ENCODE measurements around the gene FAHD2B. TPM values are rescaled to one million over a fixed set of nuclear protein-coding genes. Genes with fewer than 3 reads are reported as not detected.
"Not testable (repeated sequence)": the region's sequence is repeated elsewhere in the genome, so short reads cannot be mapped to it uniquely, and the experiment has no call there.

The FAHD2B gene, protein sequence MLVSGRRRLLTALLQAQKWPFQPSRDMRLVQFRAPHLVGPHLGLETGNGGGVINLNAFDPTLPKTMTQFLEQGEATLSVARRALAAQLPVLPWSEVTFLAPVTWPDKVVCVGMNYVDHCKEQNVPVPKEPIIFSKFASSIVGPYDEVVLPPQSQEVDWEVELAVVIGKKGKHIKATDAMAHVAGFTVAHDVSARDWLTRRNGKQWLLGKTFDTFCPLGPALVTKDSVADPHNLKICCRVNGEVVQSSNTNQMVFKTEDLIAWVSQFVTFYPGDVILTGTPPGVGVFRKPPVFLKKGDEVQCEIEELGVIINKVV
- total RNA-seq: 10 to 100 TPM in 1 of 4 donors, 1 to 10 TPM in 3; 7.5 to 24.2 (median 9.7) TPM

DNA sequence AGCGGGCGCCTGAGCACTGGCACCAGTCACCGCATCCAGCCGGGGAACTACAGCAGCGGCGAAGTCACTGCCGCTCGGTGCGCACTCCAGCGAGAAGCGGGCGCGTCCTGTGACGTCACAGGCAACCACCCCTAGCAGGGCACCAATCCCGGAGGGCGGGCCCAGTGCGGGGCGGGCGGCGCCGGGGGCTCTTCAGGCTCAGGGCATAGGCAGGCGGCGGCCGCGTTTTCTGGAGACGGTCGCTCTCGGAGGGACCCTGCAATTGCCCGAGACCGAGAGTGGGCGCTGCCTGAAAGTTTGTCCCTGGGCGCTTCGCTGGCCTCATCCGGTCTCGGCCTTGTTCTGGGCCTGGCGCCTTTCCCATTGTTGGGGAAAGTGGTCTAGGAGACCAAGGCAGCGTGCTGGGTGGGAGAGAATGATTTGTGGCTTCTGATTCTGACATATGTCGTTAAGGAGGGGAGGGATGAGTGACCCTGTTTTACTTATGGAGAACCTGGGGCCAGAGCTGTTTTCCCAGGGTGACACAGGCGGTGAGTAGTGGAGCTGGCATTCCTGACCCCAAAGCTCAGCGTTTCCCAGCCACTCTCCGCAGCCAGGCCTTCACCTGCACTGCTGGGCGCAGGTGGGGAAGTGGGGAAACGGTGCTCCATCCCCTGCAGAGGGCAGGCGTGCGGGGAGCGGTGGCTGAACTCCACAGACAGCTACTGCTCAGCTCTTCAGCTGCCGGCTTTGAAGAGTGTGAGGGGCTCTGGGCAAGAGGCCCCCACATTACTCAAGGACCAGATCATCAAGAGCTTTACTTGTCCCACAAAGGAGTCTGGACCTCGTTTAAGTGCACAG lies at the start of gene FAHD2B:
TSS of gene FAHD2B (minus strand) at position 111 of the 840 bp plus-strand sequence. CDS start 3,176 bp downstream, outside the sequence.
- H3K27me3 ChIP-seq; H3K4me1 ChIP-seq; H3K9me3 ChIP-seq; in situ Hi-C loops (cut with MboI; ENCODE audit: low sequenced_read_pairs in 4 of 4); intact Hi-C loops (cut with DNase I; ENCODE audit: low total_unique reads); H3K36me3 ChIP-seq: not testable (repeated sequence)
- peak; percentile 90 to 92 for ATAC-seq
- Histone ChIP-seq H3K4me3 (peak within 1 kb of the TSS; percentile 51 to 60 (median 56)), H3K27ac (peak within 1 kb of the TSS; percentile 69 to 83 (median 77))
- peak; percentile 65 to 73 for DNase-seq

DNA sequence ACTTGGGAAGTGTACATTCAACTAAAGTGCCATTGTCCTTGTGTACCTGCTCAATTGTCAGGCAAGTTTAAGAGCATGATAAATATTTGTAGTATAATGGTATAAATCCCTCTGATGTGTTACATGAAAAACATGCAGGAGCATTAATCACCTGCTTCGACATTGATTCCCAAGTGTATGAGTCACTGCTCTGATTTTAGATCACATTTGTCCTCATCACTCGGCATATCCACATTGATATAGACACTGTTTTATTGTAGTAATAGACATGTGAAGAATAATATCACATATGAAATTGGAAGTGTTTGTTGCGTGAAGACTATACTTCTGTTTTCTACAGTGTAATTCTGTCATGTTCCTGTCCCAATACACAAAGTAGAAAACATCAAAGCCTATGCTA lies 49.3 kb upstream of the FAHD2B start:
- in situ Hi-C loops (cut with MboI; ENCODE audit: low sequenced_read_pairs in 4 of 4); H3K4me3 ChIP-seq; H3K27me3 ChIP-seq; H3K36me3 ChIP-seq; H3K9me3 ChIP-seq; DNase-seq; intact Hi-C loops (cut with DNase I; ENCODE audit: low total_unique reads); ATAC-seq: not testable (repeated sequence)
- Histone ChIP-seq H3K4me1 (peaks cover 19 to 24% of the 10 kb centered on the region in 2 donors), H3K27ac (peak overlapping the region in 3 of 4 donors; percentile 43 to 69 (median 56))

DNA sequence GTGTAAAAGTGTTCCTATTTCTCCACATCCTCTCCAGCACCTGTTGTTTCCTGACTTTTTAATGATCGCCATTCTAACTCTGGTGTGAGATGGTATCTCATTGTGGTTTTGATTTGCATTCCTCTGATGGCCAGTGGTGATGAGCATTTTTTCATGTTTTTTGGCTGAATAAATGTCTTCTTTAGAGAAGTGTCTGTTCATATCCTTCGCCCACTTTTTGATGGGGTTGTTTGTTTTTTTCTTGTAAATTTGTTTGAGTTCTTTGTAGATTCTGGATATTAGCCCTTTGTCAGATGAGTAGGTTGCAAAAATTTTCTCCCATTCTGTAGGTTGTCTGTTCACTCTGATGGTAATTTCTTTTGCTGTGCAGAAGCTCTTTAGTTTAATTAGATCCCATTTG lies 34.4 kb upstream of the FAHD2B start:
- H3K4me3 ChIP-seq; H3K9me3 ChIP-seq; DNase-seq; H3K36me3 ChIP-seq; in situ Hi-C loops (cut with MboI; ENCODE audit: low sequenced_read_pairs in 4 of 4); H3K27me3 ChIP-seq; ATAC-seq; intact Hi-C loops (cut with DNase I; ENCODE audit: low total_unique reads); H3K4me1 ChIP-seq; H3K27ac ChIP-seq: not testable (repeated sequence)

DNA sequence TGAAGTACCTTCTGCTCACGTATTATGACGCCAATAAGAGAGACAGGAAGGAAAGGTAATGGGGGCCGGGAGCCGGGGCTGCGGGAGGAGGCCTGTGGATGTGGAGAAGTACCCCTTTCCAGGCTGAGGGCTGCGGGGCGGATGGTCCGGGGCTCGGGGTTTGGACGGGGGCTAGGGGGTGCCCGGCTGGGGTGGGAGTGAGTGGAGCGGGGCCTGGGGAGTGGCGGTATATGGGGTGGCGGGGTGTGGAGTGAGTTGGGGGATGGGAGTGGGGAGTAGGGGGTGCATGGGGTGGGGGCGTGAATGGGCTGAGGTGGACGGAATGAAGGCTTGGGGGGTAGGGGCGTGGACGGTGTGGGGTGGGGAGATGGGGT lies 19.2 kb upstream of the FAHD2B start:
- peak overlapping the region; percentile 55 to 95 (median 78) for H3K4me3 ChIP-seq
- H3K36me3 ChIP-seq; in situ Hi-C loops (cut with MboI; ENCODE audit: low sequenced_read_pairs in 4 of 4); H3K9me3 ChIP-seq; H3K27me3 ChIP-seq; ATAC-seq; H3K4me1 ChIP-seq: not testable (repeated sequence)
- intact Hi-C loops (cut with DNase I; ENCODE audit: low total_unique reads): loop anchor here (5.0 kb wide), 2 partner anchors 257 to 272 kb away; partner anchors contain the start of genes ANKRD23 and ANKRD39
- H3K27ac ChIP-seq: peak overlapping the region; percentile 82 to 97 (median 89)
- DNase-seq: peak in 1 of 2 donors; percentile 9

DNA sequence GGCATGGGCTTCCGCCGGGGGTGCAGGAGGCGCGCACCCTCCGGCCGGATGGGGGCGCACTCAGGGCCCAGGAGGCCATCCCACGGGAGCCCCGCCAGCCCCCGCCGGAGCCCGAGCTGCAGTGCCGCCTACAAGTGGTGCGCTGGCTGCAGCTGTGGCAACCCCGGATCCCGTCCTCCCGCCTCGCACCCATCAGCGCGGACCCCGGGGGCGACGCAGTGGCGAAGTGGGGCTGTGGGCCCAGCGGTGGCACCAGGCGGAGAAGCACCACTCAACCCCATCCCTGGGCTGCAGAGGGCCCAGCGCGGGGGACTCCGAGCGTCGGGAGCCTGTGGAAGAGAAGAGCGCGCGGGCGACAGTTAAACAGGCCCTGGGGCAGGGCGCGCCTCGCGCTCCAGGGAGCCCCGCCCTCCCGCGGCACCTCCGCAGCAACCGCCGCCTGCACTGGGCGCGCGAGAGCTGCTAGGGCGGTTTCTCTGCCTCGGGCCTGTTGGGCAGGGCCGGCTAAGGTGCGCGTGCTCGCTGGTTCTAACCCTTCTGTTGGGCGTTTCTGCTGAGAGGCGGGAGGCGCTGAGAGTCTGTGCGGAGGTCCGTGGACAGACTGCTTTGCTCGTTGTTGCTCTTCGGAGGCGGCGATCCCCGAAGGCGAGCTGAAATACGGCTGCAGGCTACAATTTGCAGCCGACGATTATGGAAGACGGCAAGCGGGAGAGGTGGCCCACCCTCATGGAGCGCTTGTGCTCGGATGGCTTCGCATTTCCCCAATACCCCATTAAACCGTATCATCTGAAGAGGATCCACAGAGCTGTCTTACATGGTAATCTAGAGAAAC lies 18.6 kb upstream of the FAHD2B start, which contains the start of gene ANKRD36:
TSS of gene ANKRD36 (plus strand) at position 104 of the 832 bp plus-strand sequence. CDS start at position 691, 587 bp downstream.
- H3K27me3 ChIP-seq; in situ Hi-C loops (cut with MboI; ENCODE audit: low sequenced_read_pairs in 4 of 4); H3K4me1 ChIP-seq; H3K36me3 ChIP-seq; H3K9me3 ChIP-seq: not testable (repeated sequence)
- Histone ChIP-seq H3K27ac (peak within 1 kb of the TSS; percentile 82 to 97 (median 89)), H3K4me3 (peak within 1 kb of the TSS; percentile 55 to 95 (median 78))
- peak; percentile 52 to 82 for DNase-seq
- intact Hi-C loops (cut with DNase I; ENCODE audit: low total_unique reads): loop anchor here (5.0 kb wide), 2 partner anchors 256 to 271 kb away; partner anchors contain the start of genes ANKRD23 and ANKRD39
- ATAC-seq: peak; percentile 71 to 81
- TF ChIP-seq, protein P1, sequence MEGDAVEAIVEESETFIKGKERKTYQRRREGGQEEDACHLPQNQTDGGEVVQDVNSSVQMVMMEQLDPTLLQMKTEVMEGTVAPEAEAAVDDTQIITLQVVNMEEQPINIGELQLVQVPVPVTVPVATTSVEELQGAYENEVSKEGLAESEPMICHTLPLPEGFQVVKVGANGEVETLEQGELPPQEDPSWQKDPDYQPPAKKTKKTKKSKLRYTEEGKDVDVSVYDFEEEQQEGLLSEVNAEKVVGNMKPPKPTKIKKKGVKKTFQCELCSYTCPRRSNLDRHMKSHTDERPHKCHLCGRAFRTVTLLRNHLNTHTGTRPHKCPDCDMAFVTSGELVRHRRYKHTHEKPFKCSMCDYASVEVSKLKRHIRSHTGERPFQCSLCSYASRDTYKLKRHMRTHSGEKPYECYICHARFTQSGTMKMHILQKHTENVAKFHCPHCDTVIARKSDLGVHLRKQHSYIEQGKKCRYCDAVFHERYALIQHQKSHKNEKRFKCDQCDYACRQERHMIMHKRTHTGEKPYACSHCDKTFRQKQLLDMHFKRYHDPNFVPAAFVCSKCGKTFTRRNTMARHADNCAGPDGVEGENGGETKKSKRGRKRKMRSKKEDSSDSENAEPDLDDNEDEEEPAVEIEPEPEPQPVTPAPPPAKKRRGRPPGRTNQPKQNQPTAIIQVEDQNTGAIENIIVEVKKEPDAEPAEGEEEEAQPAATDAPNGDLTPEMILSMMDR (IDR thresholded peaks at IDR 0.05 in 4 of 5, conservative IDR thresholded peaks at IDR 0.05 in 1 of 5): peak in 4 of 5 experiments; percentile 48 to 59 (median 55)
- peak; percentile 31 to 39 for TF ChIP-seq POLR2A (IDR thresholded peaks at IDR 0.05)

DNA sequence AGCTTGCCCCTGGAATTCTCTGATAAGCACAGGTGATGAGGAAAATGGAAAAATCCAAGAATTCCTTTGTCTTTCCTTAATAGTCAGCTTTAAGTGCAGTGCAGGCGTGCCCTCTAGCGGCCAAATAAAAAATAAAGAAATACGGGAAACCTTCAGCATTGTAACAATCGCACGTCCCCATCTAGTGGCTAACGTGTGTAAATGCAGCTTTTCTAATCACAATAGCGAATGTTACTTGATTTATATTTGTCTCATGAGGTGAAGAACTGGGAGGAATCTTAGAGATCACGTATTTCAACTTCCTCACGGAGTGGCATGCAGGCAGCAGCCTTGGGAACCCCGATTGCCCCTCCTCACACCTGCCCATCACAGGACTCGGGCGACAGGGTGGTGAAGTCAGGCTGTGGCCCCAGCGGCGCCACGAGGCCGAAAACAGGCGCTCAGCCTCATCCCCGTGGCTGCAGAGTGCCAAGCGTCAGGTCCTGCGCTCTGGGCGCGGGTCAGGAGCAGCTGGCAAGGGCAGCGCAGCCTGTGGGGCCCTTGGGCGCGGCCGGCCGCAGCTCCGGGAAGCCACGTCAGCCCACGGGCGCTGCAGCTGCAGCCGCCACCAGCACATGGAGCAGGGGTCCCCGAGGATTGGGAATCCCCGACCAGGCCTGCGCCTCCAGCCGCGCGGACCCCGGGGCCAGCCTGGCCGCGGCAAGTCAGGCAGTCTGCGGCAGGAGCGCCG lies 17.8 kb upstream of the FAHD2B start:
- ATAC-seq (peak; percentile 95), DNase-seq (peak; percentile 30 to 52)
- TF ChIP-seq, protein P1 (IDR thresholded peaks at IDR 0.05 in 4 of 5, conservative IDR thresholded peaks at IDR 0.05 in 1 of 5): peak; percentile 82 to 98 (median 92)
- H3K27me3 ChIP-seq; H3K4me1 ChIP-seq; in situ Hi-C loops (cut with MboI; ENCODE audit: low sequenced_read_pairs in 4 of 4); H3K36me3 ChIP-seq; H3K9me3 ChIP-seq: not testable (repeated sequence)
- intact Hi-C loops (cut with DNase I; ENCODE audit: low total_unique reads): loop anchor here (5.0 kb wide), 2 partner anchors 255 to 270 kb away; partner anchors contain the start of genes ANKRD23 and ANKRD39
- peak overlapping the region; percentile 82 to 97 (median 89) for H3K27ac ChIP-seq
- peak overlapping the region; percentile 55 to 95 (median 78) for H3K4me3 ChIP-seq

DNA sequence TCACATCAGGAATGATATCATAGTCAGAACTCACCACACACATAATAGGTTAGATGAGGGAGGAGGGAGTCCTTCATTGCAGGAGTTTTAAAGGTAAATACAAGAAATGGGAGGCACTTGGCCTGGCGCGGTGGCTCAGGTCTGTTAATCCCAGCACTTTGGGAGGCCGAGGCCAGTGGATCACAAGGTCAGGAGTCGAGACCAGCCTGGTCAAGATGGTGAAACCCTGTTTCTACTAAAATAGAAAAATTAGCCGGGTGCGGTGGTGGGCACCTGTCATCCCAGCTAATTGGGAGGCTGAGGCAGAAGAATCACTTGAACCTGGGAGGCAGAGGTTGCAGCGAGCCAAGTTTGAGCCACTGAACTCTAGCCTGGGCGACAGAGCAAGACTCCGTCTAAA lies 16.6 kb upstream of the FAHD2B start:
- H3K4me3 ChIP-seq; H3K27me3 ChIP-seq; ATAC-seq; H3K4me1 ChIP-seq; DNase-seq; H3K9me3 ChIP-seq; in situ Hi-C loops (cut with MboI; ENCODE audit: low sequenced_read_pairs in 4 of 4); H3K27ac ChIP-seq; H3K36me3 ChIP-seq: not testable (repeated sequence)
- intact Hi-C loops (cut with DNase I; ENCODE audit: low total_unique reads): loop anchor here (5.0 kb wide), 2 partner anchors 254 to 269 kb away; partner anchors contain the start of genes ANKRD23 and ANKRD39

DNA sequence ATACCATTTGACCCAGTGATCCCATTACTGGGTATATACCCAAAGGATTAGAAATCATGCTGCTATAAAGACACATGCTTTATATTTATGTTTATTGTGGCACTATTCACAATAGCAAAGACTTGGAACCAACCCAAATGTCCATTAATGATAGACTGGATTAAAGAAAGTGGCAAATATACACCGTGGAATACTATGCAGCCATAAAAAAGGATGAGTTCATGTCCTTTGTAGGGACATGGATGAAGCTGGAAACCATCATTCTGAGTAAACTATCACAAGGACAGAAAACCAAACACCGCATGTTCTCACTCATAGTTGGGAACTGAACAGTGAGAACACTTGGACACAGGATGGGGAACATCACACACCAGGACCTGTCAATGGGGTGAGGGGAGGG lies 12.2 kb upstream of the FAHD2B start:
- H3K36me3 ChIP-seq; intact Hi-C loops (cut with DNase I; ENCODE audit: low total_unique reads); H3K4me1 ChIP-seq; H3K27ac ChIP-seq; DNase-seq; H3K9me3 ChIP-seq; H3K27me3 ChIP-seq; H3K4me3 ChIP-seq; ATAC-seq; in situ Hi-C loops (cut with MboI; ENCODE audit: low sequenced_read_pairs in 4 of 4): not testable (repeated sequence)
